ENCODE data around the gene CRYGN.
A peak's percentile ranks its signal among the peaks of the same experiment; 100 is the strongest.

CRYGN gene

GRCh38 chr7:151439855-151440798, at the start of gene CRYGN:
Gene CRYGN (minus strand): TSS chr7:151440141. CDS start chr7:151439917, 224 bp downstream.
- no peak for TF ChIP-seq CTCF (conservative IDR thresholded peaks at IDR 0.05; ENCODE audit: control insufficient read depth, insufficient read depth, low read depth, low read length)
- H3K4me3 ChIP-seq (ENCODE audit: control insufficient read depth, low read depth, low read length): no peak within 1 kb of the TSS
- DNase-seq (ENCODE audit: low read depth): no peak

GRCh38 chr7:151489498-151489897, 49.6 kb upstream of the CRYGN start:
- H3K4me3 ChIP-seq (ENCODE audit: control insufficient read depth, low read depth, low read length): no peak overlapping the region
- DNase-seq (ENCODE audit: low read depth): no peak
- no peak for TF ChIP-seq CTCF (conservative IDR thresholded peaks at IDR 0.05; ENCODE audit: control insufficient read depth, insufficient read depth, low read depth, low read length)

- DNase-seq (ENCODE audit: low read depth): no peak
- no peak overlapping the region for H3K4me3 ChIP-seq (ENCODE audit: control insufficient read depth, low read depth, low read length)
- no peak for TF ChIP-seq CTCF (conservative IDR thresholded peaks at IDR 0.05; ENCODE audit: control insufficient read depth, insufficient read depth, low read depth, low read length)
Measured at GRCh38 chr7:151488096-151488495, 48.2 kb upstream of the CRYGN start.

GRCh38 chr7:151487228-151487627, 47.3 kb upstream of the CRYGN start:
- no peak overlapping the region for H3K4me3 ChIP-seq (ENCODE audit: control insufficient read depth, low read depth, low read length)
- no peak for TF ChIP-seq CTCF (conservative IDR thresholded peaks at IDR 0.05; ENCODE audit: control insufficient read depth, insufficient read depth, low read depth, low read length)
- DNase-seq (ENCODE audit: low read depth): no peak

- no peak overlapping the region for H3K4me3 ChIP-seq (ENCODE audit: control insufficient read depth, low read depth, low read length)
- TF ChIP-seq CTCF (conservative IDR thresholded peaks at IDR 0.05; ENCODE audit: control insufficient read depth, insufficient read depth, low read depth, low read length): no peak
- no peak for DNase-seq (ENCODE audit: low read depth)
Measured at GRCh38 chr7:151486074-151486473, 46.1 kb upstream of the CRYGN start.

- TF ChIP-seq CTCF (conservative IDR thresholded peaks at IDR 0.05; ENCODE audit: control insufficient read depth, insufficient read depth, low read depth, low read length): no peak
- no peak overlapping the region for H3K4me3 ChIP-seq (ENCODE audit: control insufficient read depth, low read depth, low read length)
- peak; percentile 86 for DNase-seq (ENCODE audit: low read depth)
Measured at GRCh38 chr7:151484971-151485707, 45.2 kb upstream of the CRYGN start.
